ENCODE measurements around the gene BDH1.

- TF ChIP-seq CTCF (IDR thresholded peaks at IDR 0.05) (no peak), MEF2A (IDR thresholded peaks at IDR 0.05; ENCODE audit: borderline replicate concordance, low read depth) (no peak), ZBTB33 (IDR thresholded peaks at IDR 0.05; ENCODE audit: borderline replicate concordance, low read depth) (no peak), EP300 (IDR thresholded peaks at IDR 0.05; ENCODE audit: borderline replicate concordance in 1 of 2, low read depth in 1 of 2, low read length in 1 of 2) (no peak), POLR2AphosphoS5 (IDR thresholded peaks at IDR 0.05; ENCODE audit: low read depth, low read length) (no peak), SMC3 (IDR thresholded peaks at IDR 0.05; ENCODE audit: low read depth, low read length) (no peak), NRF1 (IDR thresholded peaks at IDR 0.05; ENCODE audit: low read depth, low read length) (no peak), FOSL2 (IDR thresholded peaks at IDR 0.05; ENCODE audit: borderline replicate concordance, low read depth) (no peak), FOXJ3 (CRISPR knock-in tag; IDR thresholded peaks at IDR 0.05) (no peak), ELF1 (IDR thresholded peaks at IDR 0.05) (no peak)
These were observed 14.8 kb downstream of the BDH1 start for GRCh38 chr3:197540961-197541377.

Measured in SK-N-SH (cell line).